Measurements from ENCODE around the gene ECPAS. TPM values are rescaled to one million over a fixed set of nuclear protein-coding genes. Genes with fewer than 3 reads are reported as not detected.

The ECPAS gene
- polyA plus RNA-seq (2012; ENCODE audit: insufficient read length, low read depth): 45.6 TPM

DNA sequence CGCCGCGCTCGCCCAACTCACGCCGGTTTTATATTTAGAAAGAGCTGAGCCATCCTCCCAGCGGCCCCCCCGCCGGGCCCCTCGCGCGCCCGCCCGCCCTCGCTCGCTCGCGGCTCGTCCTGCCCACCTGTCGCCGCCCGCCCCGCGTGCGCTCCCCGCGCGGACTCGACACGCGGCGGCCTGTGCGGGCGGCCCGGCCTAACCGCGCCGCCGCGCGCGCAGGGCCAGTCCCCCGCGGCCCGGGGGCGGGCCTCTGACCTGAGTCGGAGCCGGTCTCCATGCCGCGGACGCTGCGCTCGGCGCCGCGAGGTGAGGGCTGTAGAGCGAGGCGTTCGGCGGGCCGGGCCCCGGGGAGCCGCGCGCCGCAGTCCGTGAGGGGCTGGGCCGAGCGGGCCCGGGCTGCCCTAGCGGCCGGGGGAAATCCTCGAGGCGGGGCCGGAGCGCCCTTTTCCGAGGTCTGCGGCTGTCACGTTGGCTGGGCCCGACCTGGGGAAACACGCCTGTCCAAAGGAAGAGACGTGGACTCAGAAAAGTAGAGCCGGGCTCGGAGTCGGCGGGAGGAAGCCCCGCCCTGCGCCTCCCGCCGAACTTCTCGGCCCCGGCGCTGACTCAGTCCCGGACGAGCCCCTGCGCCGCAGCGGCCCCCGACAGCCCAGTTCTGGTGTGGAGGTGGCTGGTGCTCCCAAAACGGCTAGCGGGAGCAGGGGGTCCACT lies at the start of gene ECPAS:
Gene ECPAS (minus strand): TSS at position 526 of the 714 bp plus-strand sequence. CDS start 11,465 bp downstream, outside the sequence.
- TF ChIP-seq POLR2AphosphoS5 (IDR thresholded peaks at IDR 0.05; ENCODE audit: low read depth, low read length): peak; percentile 79
- peak; percentile 26 for TF ChIP-seq FOXP2 (optimal IDR thresholded peaks at IDR 0.05; ENCODE audit: borderline replicate concordance, extremely low read depth, extremely low read length, insufficient read depth)
- TF ChIP-seq SIN3A (IDR thresholded peaks at IDR 0.05; ENCODE audit: borderline replicate concordance, insufficient read depth, low read length): no peak
- TF ChIP-seq TAF1 (IDR thresholded peaks at IDR 0.05; ENCODE audit: borderline replicate concordance, insufficient read depth, low read length): peak; percentile 56; the same call in 1 of the 2 replicates
- no peak for TF ChIP-seq REST (IDR thresholded peaks at IDR 0.05; ENCODE audit: insufficient read depth in 1 of 2, low read depth in 2 of 2, low read length in 2 of 2)

DNA sequence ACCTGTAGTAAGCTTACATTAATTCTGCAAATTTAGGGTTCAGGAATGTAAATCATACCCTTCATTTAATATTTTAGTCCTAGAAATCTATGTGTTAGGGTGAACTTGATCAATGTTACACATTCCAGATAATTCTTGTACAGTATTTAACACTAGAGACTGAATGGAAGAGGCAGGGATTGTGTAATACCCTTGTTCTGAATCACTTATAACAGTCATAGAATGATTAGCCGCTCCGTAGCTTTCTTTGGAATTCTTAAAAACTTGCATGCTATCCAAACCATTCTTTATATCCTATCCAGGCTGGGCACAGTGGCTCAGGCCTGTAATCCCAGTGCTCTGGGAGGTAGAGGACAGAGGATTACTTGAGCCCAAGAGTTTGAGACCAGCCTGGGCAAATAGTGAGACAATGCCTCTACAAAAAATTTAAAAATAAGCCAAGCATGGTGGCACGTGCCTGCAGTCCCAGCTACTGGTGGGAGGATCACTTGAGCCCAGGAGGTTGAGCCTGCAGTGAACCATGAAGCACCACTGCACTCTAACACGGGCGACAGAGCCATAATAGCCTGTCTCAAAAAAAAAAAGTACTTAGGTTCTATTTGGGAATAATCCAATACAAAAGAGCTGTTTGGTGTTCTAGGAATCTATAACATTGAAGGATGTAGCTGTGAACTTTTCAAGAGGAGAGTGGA lies 49.1 kb upstream of the ECPAS start:
- TF ChIP-seq REST (IDR thresholded peaks at IDR 0.05; ENCODE audit: insufficient read depth in 1 of 2, low read depth in 2 of 2, low read length in 2 of 2): no peak
- TF ChIP-seq FOXP2 (optimal IDR thresholded peaks at IDR 0.05; ENCODE audit: borderline replicate concordance, extremely low read depth, extremely low read length, insufficient read depth): no peak
- no peak for TF ChIP-seq POLR2AphosphoS5 (IDR thresholded peaks at IDR 0.05; ENCODE audit: low read depth, low read length)
- no peak for TF ChIP-seq SIN3A (IDR thresholded peaks at IDR 0.05; ENCODE audit: borderline replicate concordance, insufficient read depth, low read length)
- no peak for TF ChIP-seq TAF1 (IDR thresholded peaks at IDR 0.05; ENCODE audit: borderline replicate concordance, insufficient read depth, low read length)

GRCh38 chr9:111531716-111532115 lies 47.5 kb upstream of the ECPAS start:
- TF ChIP-seq POLR2AphosphoS5 (IDR thresholded peaks at IDR 0.05; ENCODE audit: low read depth, low read length) (no peak), TAF1 (IDR thresholded peaks at IDR 0.05; ENCODE audit: borderline replicate concordance, insufficient read depth, low read length) (no peak), SIN3A (IDR thresholded peaks at IDR 0.05; ENCODE audit: borderline replicate concordance, insufficient read depth, low read length) (no peak), FOXP2 (optimal IDR thresholded peaks at IDR 0.05; ENCODE audit: borderline replicate concordance, extremely low read depth, extremely low read length, insufficient read depth) (no peak)

- TF ChIP-seq POLR2AphosphoS5 (IDR thresholded peaks at IDR 0.05; ENCODE audit: low read depth, low read length): no peak
- no peak for TF ChIP-seq FOXP2 (optimal IDR thresholded peaks at IDR 0.05; ENCODE audit: borderline replicate concordance, extremely low read depth, extremely low read length, insufficient read depth)
- no peak for TF ChIP-seq SIN3A (IDR thresholded peaks at IDR 0.05; ENCODE audit: borderline replicate concordance, insufficient read depth, low read length)
These were observed 45.6 kb upstream of the ECPAS start for GRCh38 chr9:111529787-111530186.

DNA sequence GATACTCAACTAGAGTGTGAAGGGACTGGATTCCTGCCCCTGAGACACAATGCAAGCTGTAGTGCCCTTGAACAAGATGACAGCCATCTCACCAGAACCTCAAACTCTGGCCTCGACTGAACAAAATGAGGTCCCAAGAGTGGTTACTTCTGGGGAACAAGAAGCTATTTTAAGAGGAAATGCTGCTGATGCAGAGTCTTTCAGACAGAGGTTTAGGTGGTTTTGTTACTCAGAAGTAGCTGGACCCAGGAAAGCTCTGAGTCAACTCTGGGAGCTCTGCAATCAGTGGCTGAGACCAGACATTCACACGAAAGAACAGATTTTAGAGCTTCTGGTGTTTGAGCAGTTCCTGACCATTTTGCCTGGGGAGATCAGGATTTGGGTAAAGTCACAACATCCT lies 43.2 kb upstream of the ECPAS start:
- TF ChIP-seq TAF1 (IDR thresholded peaks at IDR 0.05; ENCODE audit: borderline replicate concordance, insufficient read depth, low read length) (no peak), SIN3A (IDR thresholded peaks at IDR 0.05; ENCODE audit: borderline replicate concordance, insufficient read depth, low read length) (no peak), REST (IDR thresholded peaks at IDR 0.05; ENCODE audit: insufficient read depth in 1 of 2, low read depth in 2 of 2, low read length in 2 of 2) (no peak), FOXP2 (optimal IDR thresholded peaks at IDR 0.05; ENCODE audit: borderline replicate concordance, extremely low read depth, extremely low read length, insufficient read depth) (no peak), POLR2AphosphoS5 (IDR thresholded peaks at IDR 0.05; ENCODE audit: low read depth, low read length) (no peak)
